WTC11 (cell line): ENCODE measurements around the gene KLHL29. TPM values are rescaled to one million over a fixed set of nuclear protein-coding genes. Genes with fewer than 3 reads are reported as not detected.

Experiments
- ATAC-seq: fragments of 200-7000 bp; cut with Tn5 transposase; 2 replicates; pipeline ENCODE4 v1.10.0; 2021; ENCODE audit warnings: mild to moderate bottlenecking, moderate library complexity
- CTCF ChIA-PET: fragments of 300-600 bp; sonication (Branson Sonifier 250); formaldehyde crosslinking; loops from one replicate; lab custom pipeline; 2021; ENCODE audit warnings: antibody characterized with exemption; lab: Charles Lee
- POLR2A ChIA-PET: fragments of 350-600 bp; sonication (Branson Sonifier 250); formaldehyde crosslinking; loops from one replicate; lab custom pipeline; 2021; ENCODE audit warnings: antibody characterized with exemption; lab: Charles Lee
- DNase-seq: peaks from one replicate; pipeline ENCODE4 v3.0.0; 2021; ENCODE audit warnings: low spot score
- H3K27ac Mint-ChIP-seq: 2 replicates; pipeline ENCODE4 v1.8.0; 2021; ENCODE audit warnings: mixed read lengths
- H3K27me3 Mint-ChIP-seq: 2 replicates; pipeline ENCODE4 v1.8.0; 2021; ENCODE audit warnings: low read depth, mild to moderate bottlenecking, moderate library complexity, mixed read lengths
- H3K36me3 Mint-ChIP-seq: 2 replicates; pipeline ENCODE4 v1.8.0; 2021; ENCODE audit warnings: mixed read lengths
- H3K4me1 Mint-ChIP-seq: 2 replicates; pipeline ENCODE4 v1.8.0; 2022; ENCODE audit warnings: mixed read lengths
- H3K4me3 Mint-ChIP-seq: 2 replicates; pipeline ENCODE4 v1.8.0; 2021; ENCODE audit warnings: mild to moderate bottlenecking, moderate library complexity, mixed read lengths
- H3K9me3 Mint-ChIP-seq: 2 replicates; pipeline ENCODE4 v1.8.0; 2021; ENCODE audit warnings: mixed read lengths
- FOXJ3 ChIP-seq: sonication (generic); formaldehyde crosslinking; IDR thresholded peaks from 2 replicates; pipeline ENCODE4 v1.9.0; 2021; ENCODE audit warnings: missing genetic modification reagents, mild to moderate bottlenecking, borderline replicate concordance
- NFATC4 ChIP-seq: fragments of 250-450 bp; sonication (Bioruptor Pico); IDR thresholded peaks from 2 replicates; pipeline ENCODE4 v1.9.0; 2021; ENCODE audit warnings: mild to moderate bottlenecking
- NFYB ChIP-seq: sonication (generic); formaldehyde crosslinking; conservative IDR thresholded peaks from 2 replicates; pipeline ENCODE4 v1.8.0; 2022; ENCODE audit warnings: low read depth, missing genetic modification reagents
- NR3C1 ChIP-seq: sonication (generic); formaldehyde crosslinking; conservative IDR thresholded peaks from 2 replicates; pipeline ENCODE4 v1.8.1; 2023; ENCODE audit warnings: low read depth, mild to moderate bottlenecking, missing genetic modification reagents
- RELA ChIP-seq: sonication (generic); formaldehyde crosslinking; IDR thresholded peaks from 2 replicates; pipeline ENCODE4 v1.8.1; 2022; ENCODE audit warnings: missing genetic modification reagents, mild to moderate bottlenecking, borderline replicate concordance
- TEAD1 ChIP-seq: sonication (generic); formaldehyde crosslinking; IDR thresholded peaks from 2 replicates; pipeline ENCODE4 v1.8.0; 2022; ENCODE audit warnings: mild to moderate bottlenecking, missing genetic modification reagents
- total RNA-seq: library from RNA; stranded (reverse); gene quantifications from 3 replicates; pipeline ENCODE4 v1.2.3, GENCODE V29; 2021
- TF ChIP-seq, protein P1 (sequence below): sonication (generic); formaldehyde crosslinking; IDR thresholded peaks from 2 replicates; pipeline ENCODE4 v1.8.0; 2023; ENCODE audit warnings: missing genetic modification reagents, mild to moderate bottlenecking, borderline replicate concordance
- TF ChIP-seq, protein P2 (sequence below): sonication (generic); formaldehyde crosslinking; IDR thresholded peaks from 2 replicates; pipeline ENCODE4 v1.8.1; 2022; ENCODE audit warnings: low read depth, mild to moderate bottlenecking, moderate library complexity, missing genetic modification reagents, borderline replicate concordance
- TF ChIP-seq, protein P3 (sequence below): sonication (generic); formaldehyde crosslinking; IDR thresholded peaks from 2 replicates; pipeline ENCODE4 v1.8.1; 2023; ENCODE audit warnings: mild to moderate bottlenecking, missing genetic modification reagents
- TF ChIP-seq, protein P4 (sequence below): fragments of 200-600 bp; IDR thresholded peaks from 2 replicates; pipeline ENCODE4 v1.8.0; 2022; ENCODE audit warnings: antibody characterized with exemption
- TF ChIP-seq, protein P5 (sequence below): sonication (generic); formaldehyde crosslinking; IDR thresholded peaks from 2 replicates; pipeline ENCODE4 v1.8.1; 2023; ENCODE audit warnings: mild to moderate bottlenecking, missing genetic modification reagents
- TF ChIP-seq, protein P6 (sequence below): sonication (generic); formaldehyde crosslinking; IDR thresholded peaks from 2 replicates; pipeline ENCODE4 v1.8.0; 2022; ENCODE audit warnings: mild to moderate bottlenecking, missing genetic modification reagents

KLHL29 gene
- total RNA-seq, 1 experiment from 2014 or later: 7.1 TPM

DNA sequence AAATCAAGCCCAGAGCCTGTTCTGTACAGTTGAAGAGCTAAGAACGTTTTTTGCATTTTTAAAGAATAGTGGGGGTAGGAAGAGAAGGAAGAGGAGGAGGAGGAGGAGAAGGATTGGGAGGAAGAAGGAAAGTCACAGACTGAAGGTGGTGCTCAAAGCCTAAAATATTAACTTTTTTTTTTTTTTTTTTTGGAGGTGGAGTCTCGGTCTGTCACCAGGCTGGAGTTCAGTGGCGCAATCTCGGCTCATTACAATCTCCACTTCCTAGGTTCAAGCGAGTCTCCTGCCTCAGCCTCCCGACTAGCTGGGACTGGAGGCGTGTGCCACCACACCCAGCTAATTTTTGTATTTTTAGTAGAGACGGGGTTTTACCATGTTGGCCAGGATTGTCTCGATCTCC lies 18.3 kb upstream of the KLHL29 start (continued):
- TF ChIP-seq, protein P1, sequence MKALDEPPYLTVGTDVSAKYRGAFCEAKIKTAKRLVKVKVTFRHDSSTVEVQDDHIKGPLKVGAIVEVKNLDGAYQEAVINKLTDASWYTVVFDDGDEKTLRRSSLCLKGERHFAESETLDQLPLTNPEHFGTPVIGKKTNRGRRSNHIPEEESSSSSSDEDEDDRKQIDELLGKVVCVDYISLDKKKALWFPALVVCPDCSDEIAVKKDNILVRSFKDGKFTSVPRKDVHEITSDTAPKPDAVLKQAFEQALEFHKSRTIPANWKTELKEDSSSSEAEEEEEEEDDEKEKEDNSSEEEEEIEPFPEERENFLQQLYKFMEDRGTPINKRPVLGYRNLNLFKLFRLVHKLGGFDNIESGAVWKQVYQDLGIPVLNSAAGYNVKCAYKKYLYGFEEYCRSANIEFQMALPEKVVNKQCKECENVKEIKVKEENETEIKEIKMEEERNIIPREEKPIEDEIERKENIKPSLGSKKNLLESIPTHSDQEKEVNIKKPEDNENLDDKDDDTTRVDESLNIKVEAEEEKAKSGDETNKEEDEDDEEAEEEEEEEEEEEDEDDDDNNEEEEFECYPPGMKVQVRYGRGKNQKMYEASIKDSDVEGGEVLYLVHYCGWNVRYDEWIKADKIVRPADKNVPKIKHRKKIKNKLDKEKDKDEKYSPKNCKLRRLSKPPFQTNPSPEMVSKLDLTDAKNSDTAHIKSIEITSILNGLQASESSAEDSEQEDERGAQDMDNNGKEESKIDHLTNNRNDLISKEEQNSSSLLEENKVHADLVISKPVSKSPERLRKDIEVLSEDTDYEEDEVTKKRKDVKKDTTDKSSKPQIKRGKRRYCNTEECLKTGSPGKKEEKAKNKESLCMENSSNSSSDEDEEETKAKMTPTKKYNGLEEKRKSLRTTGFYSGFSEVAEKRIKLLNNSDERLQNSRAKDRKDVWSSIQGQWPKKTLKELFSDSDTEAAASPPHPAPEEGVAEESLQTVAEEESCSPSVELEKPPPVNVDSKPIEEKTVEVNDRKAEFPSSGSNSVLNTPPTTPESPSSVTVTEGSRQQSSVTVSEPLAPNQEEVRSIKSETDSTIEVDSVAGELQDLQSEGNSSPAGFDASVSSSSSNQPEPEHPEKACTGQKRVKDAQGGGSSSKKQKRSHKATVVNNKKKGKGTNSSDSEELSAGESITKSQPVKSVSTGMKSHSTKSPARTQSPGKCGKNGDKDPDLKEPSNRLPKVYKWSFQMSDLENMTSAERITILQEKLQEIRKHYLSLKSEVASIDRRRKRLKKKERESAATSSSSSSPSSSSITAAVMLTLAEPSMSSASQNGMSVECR (CRISPR knock-in tag): no peak
- TF ChIP-seq, protein P2, sequence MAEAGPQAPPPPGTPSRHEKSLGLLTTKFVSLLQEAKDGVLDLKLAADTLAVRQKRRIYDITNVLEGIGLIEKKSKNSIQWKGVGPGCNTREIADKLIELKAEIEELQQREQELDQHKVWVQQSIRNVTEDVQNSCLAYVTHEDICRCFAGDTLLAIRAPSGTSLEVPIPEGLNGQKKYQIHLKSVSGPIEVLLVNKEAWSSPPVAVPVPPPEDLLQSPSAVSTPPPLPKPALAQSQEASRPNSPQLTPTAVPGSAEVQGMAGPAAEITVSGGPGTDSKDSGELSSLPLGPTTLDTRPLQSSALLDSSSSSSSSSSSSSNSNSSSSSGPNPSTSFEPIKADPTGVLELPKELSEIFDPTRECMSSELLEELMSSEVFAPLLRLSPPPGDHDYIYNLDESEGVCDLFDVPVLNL (CRISPR knock-in tag): no peak
- TF ChIP-seq FOXJ3 (CRISPR knock-in tag) (no peak), NR3C1 (no peak), NFATC4 (CRISPR knock-in tag) (no peak)
- TF ChIP-seq, protein P3, sequence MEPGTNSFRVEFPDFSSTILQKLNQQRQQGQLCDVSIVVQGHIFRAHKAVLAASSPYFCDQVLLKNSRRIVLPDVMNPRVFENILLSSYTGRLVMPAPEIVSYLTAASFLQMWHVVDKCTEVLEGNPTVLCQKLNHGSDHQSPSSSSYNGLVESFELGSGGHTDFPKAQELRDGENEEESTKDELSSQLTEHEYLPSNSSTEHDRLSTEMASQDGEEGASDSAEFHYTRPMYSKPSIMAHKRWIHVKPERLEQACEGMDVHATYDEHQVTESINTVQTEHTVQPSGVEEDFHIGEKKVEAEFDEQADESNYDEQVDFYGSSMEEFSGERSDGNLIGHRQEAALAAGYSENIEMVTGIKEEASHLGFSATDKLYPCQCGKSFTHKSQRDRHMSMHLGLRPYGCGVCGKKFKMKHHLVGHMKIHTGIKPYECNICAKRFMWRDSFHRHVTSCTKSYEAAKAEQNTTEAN (CRISPR knock-in tag): no peak
- TF ChIP-seq, all 79 proteins: peak for 0

DNA sequence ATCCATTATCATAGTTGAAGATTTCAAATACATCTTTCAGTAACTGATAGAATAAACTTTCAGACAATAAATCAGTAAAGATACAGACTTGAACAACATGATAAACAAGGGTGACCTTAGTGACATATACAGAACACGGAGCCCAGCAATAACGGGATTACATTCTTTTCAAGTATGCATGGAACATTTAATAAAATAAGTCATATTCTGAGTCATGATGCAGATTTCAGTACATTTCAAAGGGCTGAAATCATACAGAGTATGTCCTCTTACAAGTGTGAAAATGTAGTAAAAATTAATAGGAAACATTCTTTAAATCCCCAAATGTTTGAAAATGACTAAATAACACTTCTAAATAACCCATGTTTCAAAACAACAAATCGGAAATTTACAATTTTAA lies 17.2 kb upstream of the KLHL29 start:
- no peak for DNase-seq
- Mint-ChIP-seq H3K4me1 (peaks cover 13% of the 10 kb centered on the region), H3K4me3 (no peak overlapping the region), H3K36me3 (no peaks in the 10 kb centered on the region; the same call in 1 of the 2 replicates), H3K27me3 (peaks cover 7% of the 10 kb centered on the region), H3K27ac (no peak overlapping the region), H3K9me3 (peaks cover 7% of the 10 kb centered on the region)
- ATAC-seq: no peak
- ChIA-PET POLR2A (no interaction called here), CTCF (interaction anchor here (0.6 kb wide), 1 partner anchor 225 kb away, joined by 3 read pairs; no protein-coding TSS in a partner anchor)
- TF ChIP-seq, protein P4, sequence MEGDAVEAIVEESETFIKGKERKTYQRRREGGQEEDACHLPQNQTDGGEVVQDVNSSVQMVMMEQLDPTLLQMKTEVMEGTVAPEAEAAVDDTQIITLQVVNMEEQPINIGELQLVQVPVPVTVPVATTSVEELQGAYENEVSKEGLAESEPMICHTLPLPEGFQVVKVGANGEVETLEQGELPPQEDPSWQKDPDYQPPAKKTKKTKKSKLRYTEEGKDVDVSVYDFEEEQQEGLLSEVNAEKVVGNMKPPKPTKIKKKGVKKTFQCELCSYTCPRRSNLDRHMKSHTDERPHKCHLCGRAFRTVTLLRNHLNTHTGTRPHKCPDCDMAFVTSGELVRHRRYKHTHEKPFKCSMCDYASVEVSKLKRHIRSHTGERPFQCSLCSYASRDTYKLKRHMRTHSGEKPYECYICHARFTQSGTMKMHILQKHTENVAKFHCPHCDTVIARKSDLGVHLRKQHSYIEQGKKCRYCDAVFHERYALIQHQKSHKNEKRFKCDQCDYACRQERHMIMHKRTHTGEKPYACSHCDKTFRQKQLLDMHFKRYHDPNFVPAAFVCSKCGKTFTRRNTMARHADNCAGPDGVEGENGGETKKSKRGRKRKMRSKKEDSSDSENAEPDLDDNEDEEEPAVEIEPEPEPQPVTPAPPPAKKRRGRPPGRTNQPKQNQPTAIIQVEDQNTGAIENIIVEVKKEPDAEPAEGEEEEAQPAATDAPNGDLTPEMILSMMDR: no peak
- TF ChIP-seq, protein P5, sequence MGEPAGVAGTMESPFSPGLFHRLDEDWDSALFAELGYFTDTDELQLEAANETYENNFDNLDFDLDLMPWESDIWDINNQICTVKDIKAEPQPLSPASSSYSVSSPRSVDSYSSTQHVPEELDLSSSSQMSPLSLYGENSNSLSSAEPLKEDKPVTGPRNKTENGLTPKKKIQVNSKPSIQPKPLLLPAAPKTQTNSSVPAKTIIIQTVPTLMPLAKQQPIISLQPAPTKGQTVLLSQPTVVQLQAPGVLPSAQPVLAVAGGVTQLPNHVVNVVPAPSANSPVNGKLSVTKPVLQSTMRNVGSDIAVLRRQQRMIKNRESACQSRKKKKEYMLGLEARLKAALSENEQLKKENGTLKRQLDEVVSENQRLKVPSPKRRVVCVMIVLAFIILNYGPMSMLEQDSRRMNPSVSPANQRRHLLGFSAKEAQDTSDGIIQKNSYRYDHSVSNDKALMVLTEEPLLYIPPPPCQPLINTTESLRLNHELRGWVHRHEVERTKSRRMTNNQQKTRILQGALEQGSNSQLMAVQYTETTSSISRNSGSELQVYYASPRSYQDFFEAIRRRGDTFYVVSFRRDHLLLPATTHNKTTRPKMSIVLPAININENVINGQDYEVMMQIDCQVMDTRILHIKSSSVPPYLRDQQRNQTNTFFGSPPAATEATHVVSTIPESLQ (CRISPR knock-in tag): no peak
- TF ChIP-seq NFYB (CRISPR knock-in tag) (no peak), TEAD1 (CRISPR knock-in tag) (no peak), RELA (no peak)
- TF ChIP-seq, protein P6, sequence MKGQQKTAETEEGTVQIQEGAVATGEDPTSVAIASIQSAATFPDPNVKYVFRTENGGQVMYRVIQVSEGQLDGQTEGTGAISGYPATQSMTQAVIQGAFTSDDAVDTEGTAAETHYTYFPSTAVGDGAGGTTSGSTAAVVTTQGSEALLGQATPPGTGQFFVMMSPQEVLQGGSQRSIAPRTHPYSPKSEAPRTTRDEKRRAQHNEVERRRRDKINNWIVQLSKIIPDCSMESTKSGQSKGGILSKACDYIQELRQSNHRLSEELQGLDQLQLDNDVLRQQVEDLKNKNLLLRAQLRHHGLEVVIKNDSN (CRISPR knock-in tag): no peak
